Natural killer cell treated with Interleukin-12 subunit alpha and Interleukin-12 subunit beta and Interleukin-15 and Interleukin-18, amount 100 ng/mL, for 72 hours (primary cell): ENCODE measurements around the gene AAK1. TPM values are rescaled to one million over a fixed set of nuclear protein-coding genes. Genes with fewer than 3 reads are reported as not detected.
"Not testable (repeated sequence)": the region's sequence is repeated elsewhere in the genome, so short reads cannot be mapped to it uniquely, and the experiment has no call there.

Experiments
- ATAC-seq, 2 donors: fragments of 150-1000 bp; cut with Tn5 transposase in 1 of 2; sonication (Bioruptor Pico), chemical (Tn5 transposase) in 1 of 2; 2 replicates each; pipeline ENCODE4 v1.10.0; 2021
- DNase-seq: peaks from one replicate; pipeline ENCODE4 v3.0.0; 2022; ENCODE audit warnings: low spot score
- H3K27ac Mint-ChIP-seq, 2 donors: 1 replicate in 1 of 2; 2 replicates in 1 of 2; pipeline ENCODE4 v1.8.0; 2022; ENCODE audit warnings: mixed read lengths in 2 of 2, mild to moderate bottlenecking in 1 of 2, moderate library complexity in 1 of 2
- H3K27me3 Mint-ChIP-seq, 2 donors: 1 replicate in 1 of 2; 2 replicates in 1 of 2; pipeline ENCODE4 v1.8.0; 2022; ENCODE audit warnings: mixed read lengths in 2 of 2
- H3K36me3 Mint-ChIP-seq: one replicate; pipeline ENCODE4 v1.8.0; 2022; ENCODE audit warnings: mixed read lengths
- H3K4me1 Mint-ChIP-seq, 2 donors: 1 replicate in 1 of 2; 2 replicates in 1 of 2; pipeline ENCODE4 v1.8.0; 2022; ENCODE audit warnings: low read depth in 2 of 2, mixed read lengths in 2 of 2, mild to moderate bottlenecking in 1 of 2
- H3K4me3 Mint-ChIP-seq: one replicate; pipeline ENCODE4 v1.8.0; 2022; ENCODE audit warnings: mixed read lengths
- H3K9me3 Mint-ChIP-seq: 2 replicates; pipeline ENCODE4 v1.8.0; 2022; ENCODE audit warnings: mixed read lengths
- total RNA-seq, 2 donors: library from RNA; stranded (reverse); gene quantifications; one replicate each; pipeline ENCODE4 v1.2.3, GENCODE V29; 2022

The AAK1 gene
- total RNA-seq, 2 donors from 2014 or later = 97.1 to 114 TPM

DNA sequence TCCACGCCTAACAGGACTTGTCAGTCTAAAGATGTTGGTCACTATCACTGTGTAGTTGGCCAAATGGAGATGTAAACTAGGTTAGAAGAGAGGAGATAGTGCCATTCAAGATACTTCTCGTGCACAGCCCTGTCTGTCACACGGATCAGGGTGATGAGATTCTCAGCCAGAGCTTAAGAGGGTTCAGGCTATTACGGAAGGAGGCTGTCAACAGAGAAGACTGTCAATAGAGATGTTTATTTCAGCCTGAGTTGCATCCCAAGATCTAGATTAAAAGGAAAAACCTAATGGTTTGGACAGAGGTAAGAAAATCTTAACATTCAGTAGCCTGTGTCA is 83.4 kb downstream of the AAK1 start:
- DNase-seq (no peak), ATAC-seq (peak in 1 of 2 donors; percentile 46)
- Mint-ChIP-seq H3K27ac (peak overlapping the region in 1 of 2 donors; percentile 3), H3K4me1 (peaks cover 42 to 54% of the 10 kb centered on the region in 2 donors), H3K9me3 (no peaks in the 10 kb centered on the region), H3K4me3 (no peak overlapping the region), H3K36me3 (peaks cover under 1% of the 10 kb centered on the region), H3K27me3 (no peaks in the 10 kb centered on the region)

- DNase-seq (no peak), ATAC-seq (peak; percentile 73 to 79)
- H3K9me3 Mint-ChIP-seq = no peaks in the 10 kb centered on the region
- H3K36me3 Mint-ChIP-seq = peaks cover 5% of the 10 kb centered on the region
- peaks cover 41 to 54% of the 10 kb centered on the region in 2 donors for H3K4me1 Mint-ChIP-seq
- H3K27me3 Mint-ChIP-seq = no peaks in the 10 kb centered on the region
- H3K27ac Mint-ChIP-seq = peak overlapping the region in 1 of 2 donors; percentile 3
- H3K4me3 Mint-ChIP-seq = no peak overlapping the region
These were observed 83.9 kb downstream of the AAK1 start for GRCh38 chr2:69559442-69560146.

DNA sequence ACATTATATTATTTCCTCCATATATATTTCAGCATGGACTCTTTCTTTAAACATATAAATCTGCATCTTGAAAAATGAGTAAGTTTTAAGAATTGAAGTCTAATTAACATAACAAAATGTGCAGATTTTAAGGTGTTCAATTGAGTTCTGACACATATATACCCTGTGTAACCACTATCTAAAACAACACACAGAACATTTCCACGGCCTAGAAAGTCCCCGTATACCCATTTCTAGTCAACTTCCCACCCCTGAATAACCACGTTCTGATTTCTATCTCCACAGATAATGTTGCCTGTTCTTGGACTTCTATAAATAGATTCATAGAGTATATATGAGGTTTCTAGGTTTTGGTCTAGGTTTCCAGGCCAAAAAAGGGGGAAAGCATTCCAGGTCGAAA is 87.5 kb downstream of the AAK1 start:
- ATAC-seq = no peak
- peaks cover 38 to 43% of the 10 kb centered on the region in 2 donors for H3K4me1 Mint-ChIP-seq
- H3K27me3 Mint-ChIP-seq = no peaks in the 10 kb centered on the region
- no peaks in the 10 kb centered on the region for H3K9me3 Mint-ChIP-seq
- peaks cover 6% of the 10 kb centered on the region for H3K36me3 Mint-ChIP-seq
- DNase-seq = no peak
- no peak overlapping the region for H3K4me3 Mint-ChIP-seq
- peak overlapping the region; percentile 27 to 77 for H3K27ac Mint-ChIP-seq

GRCh38 chr2:69554981-69555380 is 88.6 kb downstream of the AAK1 start:
- Mint-ChIP-seq H3K36me3 (peaks cover 6% of the 10 kb centered on the region), H3K9me3 (no peaks in the 10 kb centered on the region), H3K27me3 (no peaks in the 10 kb centered on the region), H3K4me3 (peak overlapping the region; percentile 33), H3K27ac (peak overlapping the region; percentile 32 to 60), H3K4me1 (peaks cover 36 to 41% of the 10 kb centered on the region in 2 donors)
- DNase-seq = no peak
- peak in 1 of 2 donors; percentile 15 for ATAC-seq

- Mint-ChIP-seq H3K36me3 (peaks cover 6% of the 10 kb centered on the region), H3K27ac (peak overlapping the region; percentile 32 to 60), H3K4me1 (peaks cover 34 to 38% of the 10 kb centered on the region in 2 donors), H3K4me3 (peak overlapping the region; percentile 33), H3K27me3 (no peaks in the 10 kb centered on the region), H3K9me3 (no peaks in the 10 kb centered on the region)
- ATAC-seq (no peak), DNase-seq (no peak)
These were observed 89.0 kb downstream of the AAK1 start for GRCh38 chr2:69554568-69554967.

DNA sequence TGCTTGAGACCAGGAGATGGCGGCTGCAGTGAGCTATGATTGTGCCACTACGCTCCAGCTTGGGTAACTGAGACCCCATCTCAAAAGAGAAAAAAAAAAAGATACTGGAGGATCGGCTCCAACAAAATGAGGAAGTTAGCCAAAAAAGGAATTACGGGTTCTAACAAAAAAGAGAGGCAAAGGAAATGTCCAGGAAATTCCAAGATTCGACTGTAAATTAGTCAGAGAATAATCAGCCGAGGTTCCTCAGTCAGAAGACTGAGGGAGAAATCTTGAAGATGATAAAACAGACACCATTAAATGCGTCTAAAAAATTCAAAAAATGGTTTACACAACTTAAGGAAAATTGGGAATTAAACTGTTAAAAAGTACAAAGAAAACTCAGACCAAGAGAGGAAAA is 89.5 kb downstream of the AAK1 start:
- DNase-seq = no peak
- Mint-ChIP-seq H3K9me3 (no peaks in the 10 kb centered on the region), H3K4me1 (peaks cover 36 to 39% of the 10 kb centered on the region in 2 donors), H3K4me3 (no peak overlapping the region), H3K27ac (no peak overlapping the region), H3K36me3 (peaks cover 6% of the 10 kb centered on the region), H3K27me3 (no peaks in the 10 kb centered on the region)
- ATAC-seq = no peak

- H3K9me3 Mint-ChIP-seq, H3K36me3 Mint-ChIP-seq, H3K4me3 Mint-ChIP-seq, ATAC-seq, H3K27me3 Mint-ChIP-seq, DNase-seq: not testable (repeated sequence)
- peaks cover 38 to 43% of the 10 kb centered on the region in 2 donors for H3K4me1 Mint-ChIP-seq
- H3K27ac Mint-ChIP-seq = peak overlapping the region in 1 of 2 donors; percentile 13
These were observed 93.0 kb downstream of the AAK1 start for GRCh38 chr2:69550511-69550910.

DNA sequence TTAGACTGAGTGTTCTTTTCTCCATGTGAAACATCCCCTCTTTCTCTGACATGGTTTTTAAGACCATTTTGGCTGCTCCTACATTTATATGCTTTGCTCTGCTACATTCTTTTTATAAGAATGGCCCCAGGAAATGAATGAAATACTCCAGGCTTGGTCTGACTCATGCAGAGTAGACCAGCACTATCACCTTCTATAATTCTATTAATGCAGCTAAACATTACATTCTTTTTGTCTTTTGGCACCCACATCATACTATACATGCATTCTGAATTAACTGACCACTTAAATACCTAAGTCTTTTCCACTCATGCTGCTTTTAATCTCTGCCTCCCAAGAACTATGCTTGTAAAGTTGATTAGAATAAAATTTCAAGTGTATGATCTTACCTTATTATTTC is 94.1 kb downstream of the AAK1 start:
- DNase-seq (no peak), ATAC-seq (no peak)
- Mint-ChIP-seq H3K9me3 (no peaks in the 10 kb centered on the region), H3K4me3 (no peak overlapping the region), H3K27me3 (no peaks in the 10 kb centered on the region), H3K36me3 (no peaks in the 10 kb centered on the region), H3K4me1 (peaks cover 36 to 37% of the 10 kb centered on the region in 2 donors), H3K27ac (no peak overlapping the region)

GRCh38 chr2:69547984-69548715 is 95.4 kb downstream of the AAK1 start:
- Mint-ChIP-seq H3K4me3 (no peak overlapping the region), H3K9me3 (no peaks in the 10 kb centered on the region), H3K36me3 (no peaks in the 10 kb centered on the region), H3K27me3 (no peaks in the 10 kb centered on the region), H3K27ac (no peak overlapping the region), H3K4me1 (peaks cover 36 to 40% of the 10 kb centered on the region in 2 donors)
- DNase-seq = no peak
- ATAC-seq = no peak

GRCh38 chr2:69546646-69547045 is 96.9 kb downstream of the AAK1 start:
- H3K4me3 Mint-ChIP-seq = no peak overlapping the region
- DNase-seq = no peak
- no peak for ATAC-seq
- H3K4me1 Mint-ChIP-seq = peaks cover 30 to 34% of the 10 kb centered on the region in 2 donors
- no peaks in the 10 kb centered on the region for H3K27me3 Mint-ChIP-seq
- no peaks in the 10 kb centered on the region for H3K9me3 Mint-ChIP-seq
- no peak overlapping the region for H3K27ac Mint-ChIP-seq
- H3K36me3 Mint-ChIP-seq = no peaks in the 10 kb centered on the region

DNA sequence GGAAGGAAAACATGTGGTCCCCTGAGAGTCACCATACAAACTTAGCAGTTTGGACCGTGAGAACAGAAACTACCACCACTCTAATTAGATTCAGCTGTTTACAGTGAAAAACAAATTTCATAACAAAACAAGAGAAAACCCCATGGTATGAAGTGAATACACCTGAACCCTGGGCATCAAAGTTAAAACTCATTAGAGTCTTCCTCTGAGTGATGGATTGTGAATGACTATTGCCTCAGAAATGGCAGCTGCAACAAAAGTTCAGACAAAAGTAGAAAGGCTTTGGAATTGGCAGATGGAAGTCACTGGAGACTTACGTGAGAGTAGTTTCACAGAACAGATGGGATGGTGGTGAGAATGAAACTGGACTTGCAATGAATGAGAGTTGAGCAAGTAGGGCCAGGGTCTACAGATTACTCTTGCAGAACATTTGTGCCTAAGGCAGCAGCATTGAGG is 98.0 kb downstream of the AAK1 start:
- Mint-ChIP-seq H3K4me1 (peaks cover 29 to 31% of the 10 kb centered on the region in 2 donors), H3K27ac (peak overlapping the region in 1 of 2 donors; percentile 5), H3K36me3 (peaks cover 6% of the 10 kb centered on the region), H3K4me3 (no peak overlapping the region), H3K27me3 (no peaks in the 10 kb centered on the region), H3K9me3 (no peaks in the 10 kb centered on the region)
- ATAC-seq (no peak), DNase-seq (no peak)

DNA sequence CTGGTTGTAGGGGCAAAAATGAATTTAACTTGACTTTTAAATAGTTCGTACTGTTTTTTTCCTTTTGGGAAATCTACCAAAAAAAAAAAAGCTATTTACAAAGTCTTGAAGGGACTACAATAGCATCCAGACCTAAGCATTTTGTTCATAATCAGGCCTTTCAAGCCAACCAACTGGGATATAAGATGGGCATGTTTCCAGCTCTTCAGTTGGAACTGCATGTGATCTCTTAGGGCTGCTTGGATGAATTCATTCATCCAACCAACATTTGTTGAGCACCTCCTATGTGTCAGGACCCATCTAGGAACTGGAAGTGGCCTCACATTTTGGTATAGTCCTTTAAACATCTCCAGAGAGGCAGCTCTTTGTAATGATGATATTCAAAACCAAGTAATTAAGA is 98.6 kb downstream of the AAK1 start:
- H3K4me1 Mint-ChIP-seq = peaks cover 29 to 31% of the 10 kb centered on the region in 2 donors
- H3K4me3 Mint-ChIP-seq = no peak overlapping the region
- H3K27me3 Mint-ChIP-seq = no peaks in the 10 kb centered on the region
- H3K36me3 Mint-ChIP-seq = peaks cover 6% of the 10 kb centered on the region
- no peak overlapping the region for H3K27ac Mint-ChIP-seq
- DNase-seq (no peak), ATAC-seq (no peak)
- no peaks in the 10 kb centered on the region for H3K9me3 Mint-ChIP-seq

GRCh38 chr2:69539549-69539908 is 104.0 kb downstream of the AAK1 start:
- DNase-seq (no peak), ATAC-seq (no peak)
- Mint-ChIP-seq H3K4me1 (peaks cover 38 to 43% of the 10 kb centered on the region in 2 donors), H3K36me3 (peaks cover 21% of the 10 kb centered on the region), H3K9me3 (peaks cover under 1% of the 10 kb centered on the region), H3K27ac (peak overlapping the region in 1 of 2 donors; percentile 45), H3K27me3 (no peaks in the 10 kb centered on the region), H3K4me3 (no peak overlapping the region)

DNA sequence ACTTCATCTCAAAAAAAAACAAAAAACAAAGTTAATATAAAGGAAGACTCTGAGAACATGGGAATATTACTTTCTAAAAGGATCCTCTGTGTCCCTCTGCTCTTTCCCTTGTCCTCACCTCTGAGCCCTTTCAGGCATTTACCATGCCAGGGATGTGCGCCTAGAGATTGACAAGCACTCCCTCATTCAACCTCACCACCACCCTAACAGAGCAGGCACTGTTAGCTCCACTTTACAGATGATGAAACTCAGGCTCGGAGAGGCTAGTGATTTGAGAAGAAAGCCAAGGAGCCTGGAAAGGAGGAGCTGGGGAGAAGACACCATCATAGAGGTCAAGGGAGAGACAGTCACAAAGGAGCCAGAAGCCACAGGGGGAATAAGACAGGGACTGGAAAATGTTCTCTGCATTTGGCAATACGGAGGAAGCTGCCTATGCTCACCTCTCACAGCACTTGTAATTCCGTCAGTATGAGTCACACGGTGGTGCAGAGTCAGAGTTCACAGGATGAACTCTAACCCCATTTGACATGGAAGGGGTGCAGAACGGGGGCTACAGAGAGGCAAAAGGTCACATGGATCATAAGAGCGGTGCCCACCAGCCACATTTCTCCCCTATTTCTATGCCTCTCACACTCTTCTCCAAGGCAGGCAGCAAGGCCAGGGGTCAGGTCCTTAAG is 104.5 kb downstream of the AAK1 start:
- peaks cover 26% of the 10 kb centered on the region for H3K36me3 Mint-ChIP-seq
- no peak for DNase-seq
- no peak overlapping the region for H3K4me3 Mint-ChIP-seq
- no peaks in the 10 kb centered on the region for H3K27me3 Mint-ChIP-seq
- H3K4me1 Mint-ChIP-seq = peaks cover 38 to 40% of the 10 kb centered on the region in 2 donors
- ATAC-seq = no peak
- peak overlapping the region in 1 of 2 donors; percentile 45 for H3K27ac Mint-ChIP-seq
- peaks cover 3% of the 10 kb centered on the region for H3K9me3 Mint-ChIP-seq
